ENCODE measurements around the gene SLC8A1.

- TF ChIP-seq POLR2AphosphoS5 (IDR thresholded peaks at IDR 0.05; ENCODE audit: borderline replicate concordance, low read depth, low read length): no peak
- TF ChIP-seq EZH2 (IDR thresholded peaks at IDR 0.05): no peak
- no peak for TF ChIP-seq FOXP2 (optimal IDR thresholded peaks at IDR 0.05; ENCODE audit: control extremely low read depth, extremely low read length, insufficient read depth)
These were observed 240.9 kb downstream of the SLC8A1 start for GRCh38 chr2:40210968-40211353.
